HEK293 (cell line): Measurements from ENCODE around the gene BOLL.

Experiments
- CTCF ChIA-PET: fragments of 350-600 bp; formaldehyde crosslinking; extraction: SDS; loops from one replicate; lab custom pipeline; 2021; ENCODE audit warnings: antibody characterized with exemption; lab: Yijun Ruan, JAX
- POLR2A ChIA-PET: fragments of 300-600 bp; formaldehyde crosslinking; extraction: SDS; loops from one replicate; lab custom pipeline; 2020; ENCODE audit warnings: antibody characterized with exemption, inconsistent platforms; lab: Yijun Ruan, JAX
- H3K27ac ChIP-seq: fragments of 200-500 bp; sonication (Bioruptor generic); 2 replicates; pipeline ENCODE4 v1.5.1; 2014; ENCODE audit warnings: low read depth, low read length, control low read depth, inconsistent platforms; ENCODE audit errors: extremely low read depth
- H3K36me3 ChIP-seq, 2 experiments: fragments of 200-500 bp in 1 of 2; sonication (Bioruptor generic) in 1 of 2; 1 replicate in 1 of 2; 2 replicates in 1 of 2; pipeline ENCODE4 v1.5.1; 2014 to 2017; ENCODE audit warnings: inconsistent platforms in 2 of 2, low read length in 2 of 2; ENCODE audit not compliant: control insufficient read depth in 2 of 2, insufficient read depth in 1 of 2
- H3K4me1 ChIP-seq: fragments of 200-500 bp; sonication (Bioruptor generic); 2 replicates; pipeline ENCODE4 v1.5.1; 2014; ENCODE audit warnings: mild to moderate bottlenecking, low read length, inconsistent platforms; ENCODE audit not compliant: control insufficient read depth, insufficient read depth
- H3K4me3 ChIP-seq: 2 replicates; pipeline ENCODE4 v1.5.1; 2011; ENCODE audit warnings: low read depth, mild to moderate bottlenecking, control low read depth, low read length, moderate library complexity
- H3K9me3 ChIP-seq: fragments of 200-500 bp; sonication (Bioruptor generic); 2 replicates; pipeline ENCODE4 v1.5.1; 2014; ENCODE audit warnings: low read depth, low read length, inconsistent platforms; ENCODE audit not compliant: control insufficient read depth, insufficient read depth
- FEZF1 ChIP-seq: fragments of 450-650 bp; formaldehyde crosslinking; IDR thresholded peaks from 2 replicates; pipeline ENCODE4 v1.5.1; 2016; ENCODE audit warnings: missing biosample characterization, missing genetic modification characterization
- SP2 ChIP-seq: fragments of 450-650 bp; formaldehyde crosslinking; IDR thresholded peaks from 2 replicates; pipeline ENCODE4 v1.5.1; 2016; ENCODE audit warnings: missing biosample characterization, missing genetic modification characterization
- ZBTB20 ChIP-seq: fragments of 450-650 bp; formaldehyde crosslinking; IDR thresholded peaks from 2 replicates; pipeline ENCODE4 v1.5.1; 2016; ENCODE audit warnings: missing biosample characterization, missing genetic modification characterization
- ZFP41 ChIP-seq: fragments of 450-650 bp; formaldehyde crosslinking; IDR thresholded peaks from 2 replicates; pipeline ENCODE4 v1.5.1; 2016; ENCODE audit warnings: missing biosample characterization, missing genetic modification characterization, borderline replicate concordance
- ZNF132 ChIP-seq: fragments of 450-650 bp; formaldehyde crosslinking; IDR thresholded peaks from 2 replicates; pipeline ENCODE4 v1.5.1; 2017; ENCODE audit warnings: missing biosample characterization, missing genetic modification characterization, borderline replicate concordance
- ZNF2 ChIP-seq: fragments of 450-650 bp; formaldehyde crosslinking; IDR thresholded peaks from 2 replicates; pipeline ENCODE4 v1.5.1; 2016; ENCODE audit warnings: missing biosample characterization, missing genetic modification characterization
- ZNF248 ChIP-seq: fragments of 450-650 bp; formaldehyde crosslinking; IDR thresholded peaks from 2 replicates; pipeline ENCODE4 v1.5.1; 2017; ENCODE audit warnings: missing biosample characterization, missing genetic modification characterization
- ZNF341 ChIP-seq: fragments of 450-650 bp; formaldehyde crosslinking; IDR thresholded peaks from 2 replicates; pipeline ENCODE4; 2016; ENCODE audit warnings: low read depth, missing biosample characterization, missing genetic modification characterization
- ZNF433 ChIP-seq: fragments of 450-650 bp; formaldehyde crosslinking; IDR thresholded peaks from 2 replicates; pipeline ENCODE4 v1.5.1; 2016; ENCODE audit warnings: missing biosample characterization, missing genetic modification characterization, low read depth
- ZNF600 ChIP-seq: fragments of 450-650 bp; formaldehyde crosslinking; IDR thresholded peaks from 2 replicates; pipeline ENCODE4 v1.5.1; 2016; ENCODE audit warnings: missing biosample characterization, missing genetic modification characterization
- ZNF629 ChIP-seq: fragments of 450-650 bp; formaldehyde crosslinking; IDR thresholded peaks from 2 replicates; pipeline ENCODE4 v1.5.1; 2017; ENCODE audit warnings: missing biosample characterization, missing genetic modification characterization
- ZNF660 ChIP-seq: fragments of 450-650 bp; IDR thresholded peaks from 2 replicates; pipeline ENCODE4 v1.5.1; 2018; ENCODE audit warnings: missing biosample characterization, mild to moderate bottlenecking, missing genetic modification characterization
- TF ChIP-seq, protein P1 (sequence below): fragments of 450-650 bp; formaldehyde crosslinking; optimal IDR thresholded peaks from 2 replicates; pipeline ENCODE3; 2016; ENCODE audit warnings: missing biosample characterization, mild to moderate bottlenecking, missing genetic modification characterization
- TF ChIP-seq, protein P2 (sequence below): fragments of 450-650 bp; formaldehyde crosslinking; IDR thresholded peaks from 2 replicates; pipeline ENCODE4 v1.5.0; 2017; ENCODE audit warnings: missing biosample characterization, missing genetic modification characterization, borderline replicate concordance
- TF ChIP-seq, protein P3 (sequence below): fragments of 450-650 bp; formaldehyde crosslinking; IDR thresholded peaks from 2 replicates; pipeline ENCODE4 v1.5.1; 2016; ENCODE audit warnings: missing biosample characterization, missing genetic modification characterization
- TF ChIP-seq, protein P4 (sequence below): fragments of 450-650 bp; formaldehyde crosslinking; IDR thresholded peaks from 2 replicates; pipeline ENCODE4 v1.5.1; 2016; ENCODE audit warnings: missing biosample characterization, missing genetic modification characterization, borderline replicate concordance
- TF ChIP-seq, protein P5 (sequence below): fragments of 450-650 bp; formaldehyde crosslinking; conservative IDR thresholded peaks from 2 replicates; pipeline ENCODE4 v1.5.1; 2016; ENCODE audit warnings: low read depth, missing biosample characterization, missing genetic modification characterization
- TF ChIP-seq, protein P6 (sequence below): sonication (generic); formaldehyde crosslinking; IDR thresholded peaks from 2 replicates; pipeline ENCODE4 v1.8.1; 2022; ENCODE audit warnings: mild to moderate bottlenecking, moderate library complexity, missing genetic modification reagents
- TF ChIP-seq, protein P7 (sequence below): fragments of 450-650 bp; formaldehyde crosslinking; IDR thresholded peaks from 2 replicates; pipeline ENCODE4 v1.5.1; 2017; ENCODE audit warnings: missing biosample characterization, missing genetic modification characterization
- TF ChIP-seq, protein P8 (sequence below): fragments of 450-650 bp; formaldehyde crosslinking; IDR thresholded peaks from 2 replicates; pipeline ENCODE4 v1.5.1; 2016; ENCODE audit warnings: missing biosample characterization, missing genetic modification characterization, borderline replicate concordance

Gene BOLL

DNA sequence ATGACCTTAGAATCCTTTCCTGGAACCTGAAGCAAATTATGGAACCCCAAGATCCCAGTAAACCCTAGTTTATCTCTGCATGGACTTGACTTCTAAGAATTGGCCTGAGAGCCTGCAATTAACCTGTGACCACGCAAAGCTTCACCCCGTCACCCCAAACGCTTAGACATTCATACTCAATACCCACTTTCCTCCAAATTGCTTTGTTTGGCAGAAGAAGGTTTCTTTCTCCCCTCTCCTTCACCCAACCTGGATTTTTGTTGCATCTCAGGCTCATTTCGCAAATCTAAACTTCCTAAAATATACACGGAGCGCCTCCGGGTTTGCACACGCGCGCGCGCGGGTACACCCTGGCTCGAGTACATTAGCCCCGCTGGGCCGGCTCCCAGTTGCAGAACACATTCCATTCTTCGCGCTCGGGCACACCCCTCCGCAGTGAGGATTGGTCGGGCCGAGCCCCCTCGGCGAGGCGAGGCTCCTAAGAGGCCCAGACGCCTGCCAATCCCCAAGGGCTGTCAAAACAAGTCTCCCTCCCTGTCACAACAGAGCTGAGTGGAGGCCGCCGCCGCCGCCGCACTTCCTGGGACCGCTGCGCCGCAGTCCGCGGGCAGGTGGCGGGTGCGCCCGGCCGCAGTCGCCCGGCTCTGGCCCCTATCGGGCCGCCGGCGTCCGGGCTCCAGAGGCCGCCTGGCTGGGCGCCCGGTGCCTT lies 19.1 kb upstream of the BOLL start, which contains the start of gene PLCL1:
TSS of gene PLCL1 (plus strand) at position 545 of the 709 bp plus-strand sequence.
- no peaks in the 10 kb centered on the region for H3K9me3 ChIP-seq
- no peaks in the 10 kb centered on the region for H3K36me3 ChIP-seq
- peak within 1 kb of the TSS; percentile 44; the same call in 1 of the 2 replicates for H3K27ac ChIP-seq
- H3K4me3 ChIP-seq = peak within 1 kb of the TSS; percentile 80
- H3K4me1 ChIP-seq = no peaks in the 10 kb centered on the region
- ChIA-PET CTCF (interaction anchor here (0.6 to 2.5 kb wide), 6 partner anchors 9 to 493 kb away, joined by 3 to 7 read pairs (median 3); no protein-coding TSS in a partner anchor), POLR2A (no interaction called here)
- TF ChIP-seq ZNF132 (no peak), ZNF248 (no peak), ZNF341 (tag by site-specific recombination) (peak; percentile 45; the same call in 1 of the 2 replicates), FEZF1 (tag by site-specific recombination) (no peak), ZNF2 (tag by site-specific recombination) (0 out of 2 replicates have a peak, but pooled peaks have one; percentile 29), ZNF660 (tag by site-specific recombination) (0 out of 2 replicates have a peak, but pooled peaks have one; percentile 36), ZNF600 (tag by site-specific recombination) (peak; percentile 98), ZFP41 (tag by site-specific recombination) (no peak), SP2 (tag by site-specific recombination) (peak; percentile 89), ZNF629 (tag by site-specific recombination) (no peak), ZNF433 (no peak), ZBTB20 (tag by site-specific recombination) (peak; percentile 40; the same call in 1 of the 2 replicates)
- TF ChIP-seq, protein P1, sequence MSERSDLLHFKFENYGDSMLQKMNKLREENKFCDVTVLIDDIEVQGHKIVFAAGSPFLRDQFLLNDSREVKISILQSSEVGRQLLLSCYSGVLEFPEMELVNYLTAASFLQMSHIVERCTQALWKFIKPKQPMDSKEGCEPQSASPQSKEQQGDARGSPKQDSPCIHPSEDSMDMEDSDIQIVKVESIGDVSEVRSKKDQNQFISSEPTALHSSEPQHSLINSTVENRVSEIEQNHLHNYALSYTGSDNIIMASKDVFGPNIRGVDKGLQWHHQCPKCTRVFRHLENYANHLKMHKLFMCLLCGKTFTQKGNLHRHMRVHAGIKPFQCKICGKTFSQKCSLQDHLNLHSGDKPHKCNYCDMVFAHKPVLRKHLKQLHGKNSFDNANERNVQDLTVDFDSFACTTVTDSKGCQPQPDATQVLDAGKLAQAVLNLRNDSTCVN (tag by site-specific recombination) = peak; percentile 72
- TF ChIP-seq, protein P2, sequence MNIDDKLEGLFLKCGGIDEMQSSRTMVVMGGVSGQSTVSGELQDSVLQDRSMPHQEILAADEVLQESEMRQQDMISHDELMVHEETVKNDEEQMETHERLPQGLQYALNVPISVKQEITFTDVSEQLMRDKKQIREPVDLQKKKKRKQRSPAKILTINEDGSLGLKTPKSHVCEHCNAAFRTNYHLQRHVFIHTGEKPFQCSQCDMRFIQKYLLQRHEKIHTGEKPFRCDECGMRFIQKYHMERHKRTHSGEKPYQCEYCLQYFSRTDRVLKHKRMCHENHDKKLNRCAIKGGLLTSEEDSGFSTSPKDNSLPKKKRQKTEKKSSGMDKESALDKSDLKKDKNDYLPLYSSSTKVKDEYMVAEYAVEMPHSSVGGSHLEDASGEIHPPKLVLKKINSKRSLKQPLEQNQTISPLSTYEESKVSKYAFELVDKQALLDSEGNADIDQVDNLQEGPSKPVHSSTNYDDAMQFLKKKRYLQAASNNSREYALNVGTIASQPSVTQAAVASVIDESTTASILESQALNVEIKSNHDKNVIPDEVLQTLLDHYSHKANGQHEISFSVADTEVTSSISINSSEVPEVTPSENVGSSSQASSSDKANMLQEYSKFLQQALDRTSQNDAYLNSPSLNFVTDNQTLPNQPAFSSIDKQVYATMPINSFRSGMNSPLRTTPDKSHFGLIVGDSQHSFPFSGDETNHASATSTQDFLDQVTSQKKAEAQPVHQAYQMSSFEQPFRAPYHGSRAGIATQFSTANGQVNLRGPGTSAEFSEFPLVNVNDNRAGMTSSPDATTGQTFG (tag by site-specific recombination) = no peak
- TF ChIP-seq, protein P3, sequence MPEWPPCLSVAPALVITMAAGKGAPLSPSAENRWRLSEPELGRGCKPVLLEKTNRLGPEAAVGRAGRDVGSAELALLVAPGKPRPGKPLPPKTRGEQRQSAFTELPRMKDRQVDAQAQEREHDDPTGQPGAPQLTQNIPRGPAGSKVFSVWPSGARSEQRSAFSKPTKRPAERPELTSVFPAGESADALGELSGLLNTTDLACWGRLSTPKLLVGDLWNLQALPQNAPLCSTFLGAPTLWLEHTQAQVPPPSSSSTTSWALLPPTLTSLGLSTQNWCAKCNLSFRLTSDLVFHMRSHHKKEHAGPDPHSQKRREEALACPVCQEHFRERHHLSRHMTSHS (tag by site-specific recombination) = no peak
- TF ChIP-seq, protein P4, sequence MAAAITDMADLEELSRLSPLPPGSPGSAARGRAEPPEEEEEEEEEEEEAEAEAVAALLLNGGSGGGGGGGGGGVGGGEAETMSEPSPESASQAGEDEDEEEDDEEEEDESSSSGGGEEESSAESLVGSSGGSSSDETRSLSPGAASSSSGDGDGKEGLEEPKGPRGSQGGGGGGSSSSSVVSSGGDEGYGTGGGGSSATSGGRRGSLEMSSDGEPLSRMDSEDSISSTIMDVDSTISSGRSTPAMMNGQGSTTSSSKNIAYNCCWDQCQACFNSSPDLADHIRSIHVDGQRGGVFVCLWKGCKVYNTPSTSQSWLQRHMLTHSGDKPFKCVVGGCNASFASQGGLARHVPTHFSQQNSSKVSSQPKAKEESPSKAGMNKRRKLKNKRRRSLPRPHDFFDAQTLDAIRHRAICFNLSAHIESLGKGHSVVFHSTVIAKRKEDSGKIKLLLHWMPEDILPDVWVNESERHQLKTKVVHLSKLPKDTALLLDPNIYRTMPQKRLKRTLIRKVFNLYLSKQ (tag by site-specific recombination) = no peak
- TF ChIP-seq, protein P5, sequence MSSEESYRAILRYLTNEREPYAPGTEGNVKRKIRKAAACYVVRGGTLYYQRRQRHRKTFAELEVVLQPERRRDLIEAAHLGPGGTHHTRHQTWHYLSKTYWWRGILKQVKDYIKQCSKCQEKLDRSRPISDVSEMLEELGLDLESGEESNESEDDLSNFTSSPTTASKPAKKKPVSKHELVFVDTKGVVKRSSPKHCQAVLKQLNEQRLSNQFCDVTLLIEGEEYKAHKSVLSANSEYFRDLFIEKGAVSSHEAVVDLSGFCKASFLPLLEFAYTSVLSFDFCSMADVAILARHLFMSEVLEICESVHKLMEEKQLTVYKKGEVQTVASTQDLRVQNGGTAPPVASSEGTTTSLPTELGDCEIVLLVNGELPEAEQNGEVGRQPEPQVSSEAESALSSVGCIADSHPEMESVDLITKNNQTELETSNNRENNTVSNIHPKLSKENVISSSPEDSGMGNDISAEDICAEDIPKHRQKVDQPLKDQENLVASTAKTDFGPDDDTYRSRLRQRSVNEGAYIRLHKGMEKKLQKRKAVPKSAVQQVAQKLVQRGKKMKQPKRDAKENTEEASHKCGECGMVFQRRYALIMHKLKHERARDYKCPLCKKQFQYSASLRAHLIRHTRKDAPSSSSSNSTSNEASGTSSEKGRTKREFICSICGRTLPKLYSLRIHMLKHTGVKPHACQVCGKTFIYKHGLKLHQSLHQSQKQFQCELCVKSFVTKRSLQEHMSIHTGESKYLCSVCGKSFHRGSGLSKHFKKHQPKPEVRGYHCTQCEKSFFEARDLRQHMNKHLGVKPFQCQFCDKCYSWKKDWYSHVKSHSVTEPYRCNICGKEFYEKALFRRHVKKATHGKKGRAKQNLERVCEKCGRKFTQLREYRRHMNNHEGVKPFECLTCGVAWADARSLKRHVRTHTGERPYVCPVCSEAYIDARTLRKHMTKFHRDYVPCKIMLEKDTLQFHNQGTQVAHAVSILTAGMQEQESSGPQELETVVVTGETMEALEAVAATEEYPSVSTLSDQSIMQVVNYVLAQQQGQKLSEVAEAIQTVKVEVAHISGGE (tag by site-specific recombination) = 0 out of 2 replicates have a peak, but pooled peaks have one; percentile 26
- TF ChIP-seq, protein P6, sequence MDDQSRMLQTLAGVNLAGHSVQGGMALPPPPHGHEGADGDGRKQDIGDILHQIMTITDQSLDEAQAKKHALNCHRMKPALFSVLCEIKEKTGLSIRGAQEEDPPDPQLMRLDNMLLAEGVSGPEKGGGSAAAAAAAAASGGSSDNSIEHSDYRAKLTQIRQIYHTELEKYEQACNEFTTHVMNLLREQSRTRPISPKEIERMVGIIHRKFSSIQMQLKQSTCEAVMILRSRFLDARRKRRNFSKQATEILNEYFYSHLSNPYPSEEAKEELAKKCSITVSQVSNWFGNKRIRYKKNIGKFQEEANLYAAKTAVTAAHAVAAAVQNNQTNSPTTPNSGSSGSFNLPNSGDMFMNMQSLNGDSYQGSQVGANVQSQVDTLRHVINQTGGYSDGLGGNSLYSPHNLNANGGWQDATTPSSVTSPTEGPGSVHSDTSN (CRISPR knock-in tag) = peak; percentile 95
- TF ChIP-seq, protein P7, sequence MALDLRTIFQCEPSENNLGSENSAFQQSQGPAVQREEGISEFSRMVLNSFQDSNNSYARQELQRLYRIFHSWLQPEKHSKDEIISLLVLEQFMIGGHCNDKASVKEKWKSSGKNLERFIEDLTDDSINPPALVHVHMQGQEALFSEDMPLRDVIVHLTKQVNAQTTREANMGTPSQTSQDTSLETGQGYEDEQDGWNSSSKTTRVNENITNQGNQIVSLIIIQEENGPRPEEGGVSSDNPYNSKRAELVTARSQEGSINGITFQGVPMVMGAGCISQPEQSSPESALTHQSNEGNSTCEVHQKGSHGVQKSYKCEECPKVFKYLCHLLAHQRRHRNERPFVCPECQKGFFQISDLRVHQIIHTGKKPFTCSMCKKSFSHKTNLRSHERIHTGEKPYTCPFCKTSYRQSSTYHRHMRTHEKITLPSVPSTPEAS (tag by site-specific recombination) = no peak
- TF ChIP-seq, protein P8, sequence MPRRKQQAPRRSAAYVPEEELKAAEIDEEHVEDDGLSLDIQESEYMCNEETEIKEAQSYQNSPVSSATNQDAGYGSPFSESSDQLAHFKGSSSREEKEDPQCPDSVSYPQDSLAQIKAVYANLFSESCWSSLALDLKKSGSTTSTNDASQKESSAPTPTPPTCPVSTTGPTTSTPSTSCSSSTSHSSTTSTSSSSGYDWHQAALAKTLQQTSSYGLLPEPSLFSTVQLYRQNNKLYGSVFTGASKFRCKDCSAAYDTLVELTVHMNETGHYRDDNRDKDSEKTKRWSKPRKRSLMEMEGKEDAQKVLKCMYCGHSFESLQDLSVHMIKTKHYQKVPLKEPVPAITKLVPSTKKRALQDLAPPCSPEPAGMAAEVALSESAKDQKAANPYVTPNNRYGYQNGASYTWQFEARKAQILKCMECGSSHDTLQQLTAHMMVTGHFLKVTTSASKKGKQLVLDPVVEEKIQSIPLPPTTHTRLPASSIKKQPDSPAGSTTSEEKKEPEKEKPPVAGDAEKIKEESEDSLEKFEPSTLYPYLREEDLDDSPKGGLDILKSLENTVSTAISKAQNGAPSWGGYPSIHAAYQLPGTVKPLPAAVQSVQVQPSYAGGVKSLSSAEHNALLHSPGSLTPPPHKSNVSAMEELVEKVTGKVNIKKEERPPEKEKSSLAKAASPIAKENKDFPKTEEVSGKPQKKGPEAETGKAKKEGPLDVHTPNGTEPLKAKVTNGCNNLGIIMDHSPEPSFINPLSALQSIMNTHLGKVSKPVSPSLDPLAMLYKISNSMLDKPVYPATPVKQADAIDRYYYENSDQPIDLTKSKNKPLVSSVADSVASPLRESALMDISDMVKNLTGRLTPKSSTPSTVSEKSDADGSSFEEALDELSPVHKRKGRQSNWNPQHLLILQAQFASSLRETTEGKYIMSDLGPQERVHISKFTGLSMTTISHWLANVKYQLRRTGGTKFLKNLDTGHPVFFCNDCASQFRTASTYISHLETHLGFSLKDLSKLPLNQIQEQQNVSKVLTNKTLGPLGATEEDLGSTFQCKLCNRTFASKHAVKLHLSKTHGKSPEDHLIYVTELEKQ (tag by site-specific recombination) = no peak
